H1 (cell line): Measurements from ENCODE around the gene PTGDS. TPM values are rescaled to one million over a fixed set of nuclear protein-coding genes. Genes with fewer than 3 reads are reported as not detected.

ENCODE experiments used
- ASH2L ChIP-seq: fragments of 200-600, 300-600 bp; sonication (generic); IDR thresholded peaks from one replicate; pipeline ENCODE4 v1.7.1; 2017; ENCODE audit warnings: low read length
- GABPA ChIP-seq: IDR thresholded peaks from 2 replicates; pipeline ENCODE4 v1.6.1; 2011; ENCODE audit warnings: mild to moderate bottlenecking, low read length, moderate library complexity, borderline replicate concordance; ENCODE audit not compliant: insufficient read depth
- KDM1A ChIP-seq: fragments of 200-600, 300-600 bp; sonication (generic); IDR thresholded peaks from 2 replicates; pipeline ENCODE4 v1.7.1; 2016; ENCODE audit warnings: mild to moderate bottlenecking, low read length, borderline replicate concordance
- MAFK ChIP-seq: IDR thresholded peaks from 2 replicates; pipeline ENCODE4 v1.6.1; 2012; ENCODE audit warnings: low read depth, mild to moderate bottlenecking, improper control_type of control experiment, low read length
- RAD21 ChIP-seq, 2 experiments: IDR thresholded peaks in 1 of 2; conservative IDR thresholded peaks in 1 of 2; 2 replicates each; pipeline ENCODE4 v1.6.1; 2011; ENCODE audit warnings: low read depth in 2 of 2, low read length in 2 of 2, improper control_type of control experiment in 1 of 2, inconsistent platforms in 1 of 2, mild to moderate bottlenecking in 1 of 2, moderate library complexity in 1 of 2
- polyA plus RNA-seq, 7 experiments: library from polyadenylated mRNA; depleted of rRNA in 3 of 7; stranded (reverse) in 5 of 7; unstranded in 2 of 7; fragments of >200 nt in 5 of 7; fragments of 200-250 nt in 2 of 7; gene quantifications; 1 replicate in 5 of 7; 2 replicates in 1 of 7; 4 replicates in 1 of 7; pipeline versions ENCODE4 v1.2.1 to v1.2.3, GENCODE V29; 2011 to 2013; ENCODE audit warnings: missing spikeins in 2 of 7, mixed read lengths in 2 of 7
- total RNA-seq: library from RNA; stranded (reverse); fragmentation: NEBNext Ultra II Directional; extraction: Animal tissue kit (Norgen Biotek cat#: 25700); gene quantifications from 2 replicates; pipeline ENCODE4 v1.2.1, GENCODE V29; 2021
- TF ChIP-seq, protein P1 (sequence below): IDR thresholded peaks from 2 replicates; pipeline ENCODE4 v1.6.1; 2012; ENCODE audit warnings: inconsistent platforms
- TF ChIP-seq, protein P2 (sequence below): IDR thresholded peaks from 2 replicates; pipeline ENCODE4 v1.6.1; 2012; ENCODE audit warnings: low read length, inconsistent platforms

The PTGDS gene
- total and polyA plus RNA-seq, 2 of the 8 experiments (the other 6 are each of a cell fraction or from before 2014, with no cell fraction given), result 1.7 to 2.3 TPM

- TF ChIP-seq RAD21 (IDR thresholded peaks at IDR 0.05 in 1 of 2, conservative IDR thresholded peaks at IDR 0.05 in 1 of 2; ENCODE audit: low read depth in 2 of 2, low read length in 2 of 2) (no peak), GABPA (no peak), ASH2L (no peak), KDM1A (no peak), MAFK (no peak)
- TF ChIP-seq, protein P1, sequence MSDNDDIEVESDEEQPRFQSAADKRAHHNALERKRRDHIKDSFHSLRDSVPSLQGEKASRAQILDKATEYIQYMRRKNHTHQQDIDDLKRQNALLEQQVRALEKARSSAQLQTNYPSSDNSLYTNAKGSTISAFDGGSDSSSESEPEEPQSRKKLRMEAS, result no peak
- TF ChIP-seq, protein P2, sequence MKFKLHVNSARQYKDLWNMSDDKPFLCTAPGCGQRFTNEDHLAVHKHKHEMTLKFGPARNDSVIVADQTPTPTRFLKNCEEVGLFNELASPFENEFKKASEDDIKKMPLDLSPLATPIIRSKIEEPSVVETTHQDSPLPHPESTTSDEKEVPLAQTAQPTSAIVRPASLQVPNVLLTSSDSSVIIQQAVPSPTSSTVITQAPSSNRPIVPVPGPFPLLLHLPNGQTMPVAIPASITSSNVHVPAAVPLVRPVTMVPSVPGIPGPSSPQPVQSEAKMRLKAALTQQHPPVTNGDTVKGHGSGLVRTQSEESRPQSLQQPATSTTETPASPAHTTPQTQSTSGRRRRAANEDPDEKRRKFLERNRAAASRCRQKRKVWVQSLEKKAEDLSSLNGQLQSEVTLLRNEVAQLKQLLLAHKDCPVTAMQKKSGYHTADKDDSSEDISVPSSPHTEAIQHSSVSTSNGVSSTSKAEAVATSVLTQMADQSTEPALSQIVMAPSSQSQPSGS, result no peak
- TF ChIP-seq, all 59 proteins: peak for 0
These were observed 30.0 kb downstream of the PTGDS start (continued) for GRCh38 chr9:137007108-137007815.
